Aorta (tissue), 5 donors: Measurements from ENCODE around the gene BEAN1. TPM values are rescaled to one million over a fixed set of nuclear protein-coding genes. Genes with fewer than 3 reads are reported as not detected.

Source experiments
- ATAC-seq: fragments of 200-7000 bp; cut with Tn5 transposase; one replicate; pipeline ENCODE4 v1.9.1; 2022; ENCODE audit warnings: moderate library complexity; ENCODE audit not compliant: low FRiP score
- DNase-seq, 2 donors: peaks; one replicate each; pipeline ENCODE4 v3.0.0-alpha.2; 2020
- H3K27ac ChIP-seq, 2 donors: one replicate each; pipeline ENCODE4 v1.5.1; 2013; ENCODE audit warnings: low read length in 2 of 2, mild to moderate bottlenecking in 2 of 2, moderate library complexity in 2 of 2, control low read depth in 1 of 2, inconsistent platforms in 1 of 2, low read depth in 1 of 2
- H3K27me3 ChIP-seq, 2 donors: one replicate each; pipeline ENCODE4 v1.6.1; 2013; ENCODE audit warnings: control low read depth in 1 of 2, low read length in 1 of 2, mild to moderate bottlenecking in 1 of 2, moderate library complexity in 1 of 2; ENCODE audit not compliant: insufficient read depth in 2 of 2, control insufficient read depth in 1 of 2
- H3K36me3 ChIP-seq, 2 donors: one replicate each; pipeline ENCODE4 v1.6.1; 2013; ENCODE audit warnings: control low read depth in 1 of 2, low read length in 1 of 2, mild to moderate bottlenecking in 1 of 2; ENCODE audit not compliant: insufficient read depth in 2 of 2, control insufficient read depth in 1 of 2
- H3K4me1 ChIP-seq, 2 donors: one replicate each; pipeline ENCODE4 v1.6.1; 2013; ENCODE audit warnings: low read length in 2 of 2, control low read depth in 1 of 2, mild to moderate bottlenecking in 1 of 2, moderate library complexity in 1 of 2; ENCODE audit not compliant: insufficient read depth in 2 of 2, control insufficient read depth in 1 of 2
- H3K4me3 ChIP-seq, 2 donors: one replicate each; pipeline ENCODE4 v1.5.1; 2013; ENCODE audit warnings: low read length in 2 of 2, control low read depth in 1 of 2, mild to moderate bottlenecking in 1 of 2
- H3K9me3 ChIP-seq: one replicate; pipeline ENCODE4 v1.6.1; 2013; ENCODE audit warnings: mild to moderate bottlenecking, low read length; ENCODE audit not compliant: control insufficient read depth
- WGBS, 2 donors: extraction: QIAGEN DNeasy Blood & Tissue Kit; methylation state at CpG; one replicate each; pipeline ENCODE4 v1.1.7; 2013; 5-methylcytosine and 5-hydroxymethylcytosine counted together
- intact Hi-C, 2 donors: fragments of 100-400 bp; cut with DNase I; formaldehyde crosslinking; loops; one replicate each; pipeline versions ENCODE4 v1.14.2 to v1.15.0; 2022
- polyA plus RNA-seq, 2 donors: library from polyadenylated mRNA; stranded (reverse); fragments of 200-250 nt; gene quantifications; one replicate each; pipeline ENCODE4 v1.2.3, GENCODE V29; 2013
- total RNA-seq, 2 donors: library from RNA; stranded (reverse); fragmentation: NEBNext Ultra II Directional; extraction: Animal tissue kit (Norgen Biotek cat#: 25700); gene quantifications; one replicate each; pipeline ENCODE4 v1.2.1, GENCODE V29; 2021
- donor health status: healthy with polysubstance abuse.
- donor health status: Bipolar disorder and iron deficiency.
- donor health status: DM: no; HTN: no; CAD: no.
- donor health status: DM: no; HTN: no; CAD: no.
- donor health status: DM: yes; HTN: yes; CAD: no.

BEAN1 gene
- total and polyA plus RNA-seq, 4 donors = 0.13 to 1.8 (median 0.46) TPM

DNA sequence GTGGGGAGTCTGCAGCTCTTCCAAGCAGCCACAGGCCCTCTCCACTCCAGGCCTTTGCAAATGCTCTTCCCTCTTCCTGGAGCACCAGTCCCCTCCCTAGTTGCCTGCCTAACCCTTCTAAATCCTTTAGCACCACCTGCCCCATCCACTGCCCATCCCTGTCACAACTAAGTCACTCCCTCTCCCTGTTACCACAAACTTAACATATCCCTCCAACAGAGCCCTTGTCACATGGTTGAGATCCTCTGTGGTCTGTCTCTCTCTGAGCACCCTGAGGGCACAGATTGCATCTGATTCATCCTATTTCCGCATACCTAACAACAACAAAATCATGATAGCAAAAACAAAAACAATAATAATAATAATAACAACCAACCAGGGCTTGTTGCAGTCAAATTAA, 11.0 kb upstream of the BEAN1 start:
- Histone ChIP-seq H3K4me3 (no peak overlapping the region), H3K27ac (no peak overlapping the region), H3K36me3 (no peaks in the 10 kb centered on the region), H3K4me1 (no peaks in the 10 kb centered on the region), H3K27me3 (no peaks in the 10 kb centered on the region), H3K9me3 (peaks cover 4% of the 10 kb centered on the region)
- 97 to 100% methylated on average over 1 of the region's 1 CpG for WGBS, 2 donors
- intact Hi-C loops = no loop called here
- DNase-seq = no peak
- ATAC-seq = no peak

DNA sequence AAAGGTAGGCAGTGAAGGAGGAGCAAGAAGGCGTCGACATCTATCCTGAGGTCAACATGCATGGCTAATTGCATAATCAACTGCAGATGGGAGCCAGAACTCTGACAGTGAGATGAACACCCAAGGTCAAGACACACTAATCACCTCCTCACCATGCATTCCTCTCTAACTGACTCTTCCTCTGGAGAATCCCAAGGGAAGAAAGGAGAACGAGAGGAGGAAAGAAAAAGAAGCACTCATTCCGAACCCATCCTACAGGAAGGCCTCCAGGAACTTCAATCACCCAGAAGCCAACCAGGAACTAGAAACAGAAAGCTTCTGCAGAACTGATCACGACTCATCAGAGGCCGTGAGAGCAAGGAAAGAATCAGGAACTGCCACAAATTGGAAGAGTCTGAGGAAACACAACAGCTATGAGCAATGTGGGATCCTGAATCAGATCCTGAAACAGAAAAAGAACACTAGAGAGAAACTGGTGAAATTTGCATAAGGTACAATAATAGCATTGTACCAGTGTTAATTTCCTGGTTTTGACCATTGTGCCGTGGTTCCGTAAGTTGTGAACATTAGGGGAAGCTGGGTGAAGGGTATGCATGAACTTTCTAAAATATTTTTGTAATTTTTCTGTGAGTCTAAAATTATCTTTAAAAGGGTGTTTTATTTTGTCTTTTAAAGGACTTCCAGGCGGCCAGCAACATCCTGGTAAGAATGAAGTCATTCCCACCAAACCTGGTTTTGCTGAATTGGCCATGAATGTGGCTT, 10.0 kb upstream of the BEAN1 start:
- intact Hi-C loops = no loop called here
- no peak overlapping the region for H3K4me3 ChIP-seq
- 87 to 91% methylated on average over 9 of the region's 9 CpGs for WGBS, 2 donors
- DNase-seq = no peak
- no peak for ATAC-seq
- H3K36me3 ChIP-seq = no peaks in the 10 kb centered on the region
- peaks cover 4% of the 10 kb centered on the region for H3K9me3 ChIP-seq
- H3K27me3 ChIP-seq = no peaks in the 10 kb centered on the region
- no peaks in the 10 kb centered on the region for H3K4me1 ChIP-seq
- no peak overlapping the region for H3K27ac ChIP-seq

DNA sequence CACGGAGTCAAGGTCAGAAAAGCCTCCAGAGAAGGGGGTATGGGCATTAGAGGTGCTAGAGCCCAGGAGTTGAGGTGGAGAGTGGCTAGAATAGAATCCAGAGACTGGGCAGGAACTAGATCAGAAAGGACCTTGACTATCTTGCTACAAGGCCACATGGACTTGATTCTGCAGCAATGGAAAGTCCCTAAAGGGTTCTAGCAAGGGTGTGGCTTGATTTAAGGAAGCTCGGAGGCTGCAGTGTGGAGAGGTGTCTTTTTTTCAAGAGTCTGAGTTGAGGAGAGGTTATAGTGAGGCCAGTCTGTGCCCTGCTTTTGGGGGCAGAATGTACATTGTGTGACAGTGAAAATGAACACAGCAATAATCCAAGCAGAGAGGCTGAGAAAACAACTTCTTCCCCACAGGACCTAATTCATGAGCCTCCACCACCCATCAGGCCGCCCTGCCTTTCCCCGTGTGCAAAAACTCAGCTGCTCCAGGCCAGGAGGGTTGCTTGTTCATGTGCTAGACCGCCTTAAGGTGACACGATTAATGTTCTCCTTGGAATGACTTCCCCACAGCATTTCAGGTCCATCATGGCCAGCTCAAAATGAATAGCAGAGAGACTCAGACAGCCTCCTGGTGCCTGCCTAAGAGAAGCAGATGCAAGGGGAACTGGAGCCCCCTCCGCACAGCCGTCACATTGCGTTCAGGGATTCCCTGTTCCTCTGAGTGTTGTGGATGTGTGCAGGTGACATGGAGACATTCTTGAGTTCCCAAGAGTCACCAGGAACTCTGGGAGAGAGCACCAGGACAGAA, 8.7 kb upstream of the BEAN1 start:
- no peak overlapping the region for H3K27ac ChIP-seq
- H3K4me1 ChIP-seq = no peaks in the 10 kb centered on the region
- no peaks in the 10 kb centered on the region for H3K27me3 ChIP-seq
- no peak overlapping the region for H3K4me3 ChIP-seq
- ATAC-seq = no peak
- WGBS, 2 donors = 85 to 87% methylated on average over 9 of the region's 9 CpGs
- no peaks in the 10 kb centered on the region for H3K36me3 ChIP-seq
- intact Hi-C loops = no loop called here
- no peak for DNase-seq
- H3K9me3 ChIP-seq = peaks cover 4% of the 10 kb centered on the region

DNA sequence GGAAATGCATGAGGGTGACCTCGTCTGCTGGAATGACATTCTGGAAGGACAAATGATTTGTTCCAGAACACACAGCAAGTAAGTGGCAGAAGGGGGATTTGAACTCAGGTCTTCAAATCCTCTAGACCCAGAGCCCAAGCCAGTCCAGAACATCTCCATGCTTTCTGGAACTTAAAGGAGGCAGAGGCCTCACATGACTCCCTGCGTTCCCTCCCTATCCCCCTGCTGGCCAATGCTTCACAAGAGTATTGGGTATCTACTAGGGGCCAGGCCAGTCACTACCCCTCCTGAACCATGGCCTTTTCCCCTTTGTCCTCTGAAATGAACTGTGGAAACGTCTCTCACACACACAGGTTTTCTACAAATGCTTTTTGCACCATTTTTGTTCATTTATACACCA, 7.6 kb upstream of the BEAN1 start:
- Histone ChIP-seq H3K4me3 (no peak overlapping the region), H3K27me3 (no peaks in the 10 kb centered on the region), H3K4me1 (no peaks in the 10 kb centered on the region), H3K9me3 (peaks cover 4% of the 10 kb centered on the region), H3K36me3 (no peaks in the 10 kb centered on the region), H3K27ac (no peak overlapping the region)
- no peak for ATAC-seq
- intact Hi-C loops = no loop called here
- no peak for DNase-seq
- WGBS, 2 donors = 66 to 68% methylated on average over 3 of the region's 3 CpGs

DNA sequence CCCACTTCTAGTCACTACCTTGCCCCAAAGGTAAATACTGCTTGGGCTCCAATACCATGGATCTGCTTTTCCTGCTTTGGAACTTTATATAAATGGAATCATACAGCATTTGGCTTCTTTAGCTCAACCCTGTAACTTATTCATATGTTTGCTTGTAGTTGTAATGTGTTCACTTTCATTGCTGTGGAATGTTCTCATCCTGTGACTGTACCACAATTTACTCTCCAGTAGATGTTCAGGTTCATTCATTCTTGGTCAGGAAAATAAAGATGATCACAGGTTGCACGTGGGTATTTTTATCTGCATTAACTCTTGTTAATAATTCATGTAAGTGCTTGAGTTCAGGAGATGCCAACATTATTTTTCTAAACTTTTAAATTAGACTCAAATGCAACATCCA, 6.7 kb upstream of the BEAN1 start:
- Histone ChIP-seq H3K27ac (no peak overlapping the region), H3K27me3 (no peaks in the 10 kb centered on the region), H3K9me3 (peaks cover 4% of the 10 kb centered on the region), H3K4me3 (no peak overlapping the region), H3K36me3 (no peaks in the 10 kb centered on the region), H3K4me1 (no peaks in the 10 kb centered on the region)
- 43 to 55% methylated on average over 1 of the region's 1 CpG for WGBS, 2 donors
- DNase-seq = no peak
- intact Hi-C loops = no loop called here
- no peak for ATAC-seq

DNA sequence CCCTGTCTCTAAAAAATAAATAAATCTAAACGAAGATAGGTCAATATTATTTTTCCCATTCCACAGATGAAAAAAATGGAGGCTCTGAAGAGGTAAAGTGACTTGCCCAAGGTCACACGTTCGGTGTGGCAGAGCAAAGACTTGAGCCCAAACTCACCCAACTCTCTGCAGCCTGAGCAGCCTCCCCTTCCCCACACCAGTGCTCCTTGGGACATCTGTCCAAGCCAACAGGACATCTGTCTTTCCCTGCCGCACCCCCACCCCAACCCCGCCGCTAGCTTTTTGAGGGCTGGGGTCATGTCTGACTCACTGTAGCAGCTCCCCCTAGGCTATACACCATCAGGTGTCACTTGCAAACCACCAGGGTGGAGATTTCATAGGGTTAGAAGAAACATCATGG, 5.2 kb upstream of the BEAN1 start:
- intact Hi-C loops = no loop called here
- H3K4me1 ChIP-seq = no peaks in the 10 kb centered on the region
- H3K9me3 ChIP-seq = no peaks in the 10 kb centered on the region
- no peaks in the 10 kb centered on the region for H3K36me3 ChIP-seq
- DNase-seq (no peak), ATAC-seq (no peak)
- H3K27me3 ChIP-seq = no peaks in the 10 kb centered on the region
- no peak overlapping the region for H3K4me3 ChIP-seq
- WGBS, 2 donors = 85 to 87% methylated on average over 6 of the region's 6 CpGs
- no peak overlapping the region for H3K27ac ChIP-seq

DNA sequence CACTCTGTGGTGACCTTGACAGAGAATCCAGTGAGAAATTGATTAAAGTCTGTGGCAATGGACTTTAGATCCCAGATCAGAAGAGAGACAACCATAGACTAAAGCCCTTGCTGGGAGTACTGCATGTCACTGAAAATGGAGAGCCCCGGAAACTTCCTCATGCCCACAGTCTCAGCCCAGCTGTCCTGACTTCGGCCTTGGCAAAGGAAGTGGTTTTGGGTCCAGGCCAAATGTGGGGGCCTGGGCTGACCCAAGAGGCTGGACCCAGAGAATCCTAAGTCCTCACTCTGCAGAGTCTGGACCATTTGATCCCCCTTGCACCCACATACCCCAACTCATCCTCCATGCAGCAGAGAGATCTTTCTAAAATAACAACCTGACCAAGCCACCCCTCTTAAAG, 4.7 kb upstream of the BEAN1 start:
- no peak overlapping the region for H3K4me3 ChIP-seq
- H3K36me3 ChIP-seq = no peaks in the 10 kb centered on the region
- H3K9me3 ChIP-seq = no peaks in the 10 kb centered on the region
- 92% methylated on average over 2 of the region's 2 CpGs for WGBS, 2 donors
- H3K27ac ChIP-seq = no peak overlapping the region
- ATAC-seq (no peak), DNase-seq (no peak)
- intact Hi-C loops = no loop called here
- no peaks in the 10 kb centered on the region for H3K27me3 ChIP-seq
- H3K4me1 ChIP-seq = no peaks in the 10 kb centered on the region

DNA sequence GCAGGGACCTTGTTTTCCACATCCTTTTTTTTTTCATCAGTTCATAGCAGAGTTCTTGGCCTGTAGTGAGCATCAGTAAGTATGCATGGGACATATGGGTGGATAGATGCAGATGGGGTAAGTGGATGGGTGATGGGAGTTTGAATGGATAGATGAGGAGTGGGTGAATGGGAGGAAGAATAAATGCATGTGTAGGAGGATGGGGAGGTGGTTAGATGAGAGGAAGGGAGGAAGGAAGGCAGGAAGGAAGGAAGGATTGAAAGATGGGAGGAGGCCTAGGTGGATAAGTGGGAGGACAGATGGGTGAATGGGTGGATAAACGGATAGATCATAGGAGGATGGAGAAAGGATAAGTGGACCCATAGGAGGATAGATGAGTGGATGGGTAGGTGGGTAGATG, 3.9 kb upstream of the BEAN1 start:
- intact Hi-C loops = no loop called here
- no peak overlapping the region for H3K27ac ChIP-seq
- WGBS, 2 donors = 92 to 95% methylated on average over 1 of the region's 1 CpG
- ATAC-seq (no peak), DNase-seq (no peak)
- H3K36me3 ChIP-seq = no peaks in the 10 kb centered on the region
- H3K9me3 ChIP-seq = no peaks in the 10 kb centered on the region
- no peaks in the 10 kb centered on the region for H3K27me3 ChIP-seq
- H3K4me1 ChIP-seq = no peaks in the 10 kb centered on the region
- no peak overlapping the region for H3K4me3 ChIP-seq

DNA sequence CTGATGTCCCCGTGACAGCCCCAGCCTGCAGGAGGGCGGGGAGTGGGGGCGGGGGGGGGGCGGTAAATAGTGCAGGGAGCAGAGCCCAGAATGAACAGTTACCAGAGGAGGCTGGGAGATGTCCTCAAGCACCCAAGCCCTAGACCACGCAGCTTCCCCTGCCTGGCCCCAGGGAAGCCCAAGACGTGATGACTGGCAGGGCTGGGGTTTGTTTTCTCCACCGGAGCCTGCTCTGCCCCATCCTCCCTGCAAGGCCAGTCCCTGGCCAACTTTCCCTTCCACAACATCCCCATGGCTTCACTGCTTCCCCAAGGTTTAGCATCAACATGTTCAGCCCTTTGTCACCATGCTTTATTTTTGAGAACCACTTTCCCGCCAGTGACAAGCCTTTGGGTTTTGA, 1.4 kb upstream of the BEAN1 start:
- DNase-seq (no peak), ATAC-seq (no peak)
- Histone ChIP-seq H3K36me3 (no peaks in the 10 kb centered on the region), H3K27me3 (no peaks in the 10 kb centered on the region), H3K4me3 (no peak overlapping the region), H3K27ac (no peak overlapping the region), H3K4me1 (no peaks in the 10 kb centered on the region), H3K9me3 (no peaks in the 10 kb centered on the region)
- WGBS, 2 donors = 51 to 55% methylated on average over 8 of the region's 8 CpGs
- intact Hi-C loops = no loop called here
